Measurements from ENCODE around the gene DNER. TPM values are rescaled to one million over a fixed set of nuclear protein-coding genes. Genes with fewer than 3 reads are reported as not detected.
"Not testable (repeated sequence)": the region's sequence is repeated elsewhere in the genome, so short reads cannot be mapped to it uniquely, and the experiment has no call there.

Gene DNER
- total RNA-seq, 1 experiment from 2014 or later, result not detected

DNA sequence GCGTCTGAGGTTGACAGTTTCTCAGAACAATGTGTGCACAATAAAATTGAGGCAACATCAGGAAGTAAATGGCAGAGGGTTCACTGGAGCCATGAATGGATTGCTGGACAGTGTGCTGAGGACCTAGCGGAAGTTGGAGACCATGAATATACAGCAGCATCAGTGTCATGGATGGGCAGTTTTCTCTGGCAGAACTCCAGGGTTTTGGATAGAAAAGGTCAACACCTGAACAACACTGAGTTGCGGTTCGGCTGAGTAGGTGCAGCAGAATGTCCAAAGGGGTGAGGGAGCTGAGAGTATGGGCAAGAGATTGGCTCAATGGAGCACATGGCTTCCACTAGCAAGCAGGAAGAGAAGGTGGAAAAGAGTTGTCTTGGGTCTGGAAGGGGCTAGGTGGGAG lies 73.7 kb downstream of the DNER start:
- in situ Hi-C loops (cut with HindIII; ENCODE audit: low sequenced_read_pairs), result no loop called here
- no peak for DNase-seq (ENCODE audit: low spot score)

DNA sequence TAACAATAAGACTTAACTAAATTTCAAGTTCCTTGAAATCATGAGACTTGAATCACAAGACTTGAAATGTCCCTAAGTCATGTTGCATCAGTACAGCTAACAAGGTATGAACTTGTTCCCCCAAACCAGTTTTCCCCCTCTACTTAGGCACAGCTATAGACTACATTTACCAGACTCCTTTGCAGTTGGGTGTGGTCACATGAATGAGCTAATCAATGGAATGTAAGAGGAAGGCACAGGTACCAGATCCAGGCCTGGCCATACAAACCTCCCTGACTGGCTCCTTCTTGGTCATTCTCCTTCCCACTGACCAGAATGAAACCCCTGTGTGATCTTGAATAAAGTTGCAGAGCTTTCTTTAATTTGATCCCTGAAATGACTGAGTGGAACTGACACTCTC lies 77.8 kb downstream of the DNER start:
- no peak for DNase-seq (ENCODE audit: low spot score)
- in situ Hi-C loops (cut with HindIII; ENCODE audit: low sequenced_read_pairs), result no loop called here

DNA sequence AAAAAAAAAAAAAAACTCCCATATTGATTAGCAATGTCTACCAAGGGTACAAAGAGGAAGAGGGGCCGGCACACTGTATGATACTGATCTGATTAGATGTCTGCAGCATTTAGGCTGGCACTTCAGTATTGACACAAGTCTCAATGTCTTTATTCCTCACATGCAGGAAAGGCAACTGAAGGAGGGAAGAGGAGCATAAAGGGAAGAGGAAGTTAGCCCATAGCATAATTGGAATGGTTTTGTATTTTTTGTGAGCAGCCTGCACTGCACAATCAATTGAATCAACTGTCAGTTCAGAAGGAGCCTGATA lies 79.0 kb downstream of the DNER start:
- in situ Hi-C loops (cut with HindIII; ENCODE audit: low sequenced_read_pairs), result no loop called here

GRCh38 chr2:229634601-229635370 lies 79.6 kb downstream of the DNER start:
- DNase-seq (ENCODE audit: low spot score), result peak; percentile 89
- in situ Hi-C loops (cut with HindIII; ENCODE audit: low sequenced_read_pairs), result no loop called here

More for the DNA sequence above, 79.0 kb downstream of the DNER start:
- no peak for DNase-seq (ENCODE audit: low spot score)

DNA sequence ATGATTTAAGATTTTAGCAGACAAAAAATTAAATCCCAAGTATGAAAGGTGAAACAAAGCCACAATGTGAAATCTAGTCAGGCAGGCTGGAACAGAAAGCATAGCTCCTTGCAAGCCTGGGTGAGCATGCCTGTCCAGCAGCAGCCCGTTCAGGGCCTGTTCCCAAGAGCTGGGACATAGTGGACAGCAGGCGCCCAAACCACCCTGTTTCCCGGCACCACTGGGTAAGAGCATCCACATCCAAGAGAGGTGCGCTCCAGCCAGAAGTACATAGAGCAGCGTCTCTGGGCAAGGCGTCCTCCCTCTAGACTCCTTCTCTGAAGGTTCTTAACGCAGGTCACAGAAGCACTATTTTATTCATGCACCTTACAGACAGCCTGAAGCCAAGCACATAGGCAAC lies 80.8 kb downstream of the DNER start:
- in situ Hi-C loops (cut with HindIII; ENCODE audit: low sequenced_read_pairs), result no loop called here
- no peak for DNase-seq (ENCODE audit: low spot score)

DNA sequence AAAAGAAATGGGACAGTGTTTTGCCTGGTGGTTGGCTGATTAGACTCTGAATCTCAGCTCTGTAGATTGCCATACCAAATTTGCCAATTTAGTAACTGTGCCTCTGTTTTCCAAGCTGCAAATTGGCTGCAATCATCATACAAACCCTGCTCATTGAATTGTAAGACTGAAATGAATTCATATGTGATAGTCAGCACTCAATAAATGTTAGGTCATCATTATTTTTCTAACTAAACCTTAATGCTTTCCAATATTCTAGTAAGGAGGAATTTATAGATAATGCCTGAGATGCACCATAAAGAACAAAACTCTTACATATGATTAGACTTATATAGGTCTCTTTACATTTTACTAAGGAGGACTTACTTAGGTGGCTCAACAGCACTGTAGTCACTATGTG lies 85.3 kb downstream of the DNER start:
- DNase-seq (ENCODE audit: low spot score), result no peak
- in situ Hi-C loops (cut with HindIII; ENCODE audit: low sequenced_read_pairs), result no loop called here

GRCh38 chr2:229627728-229628127 lies 86.6 kb downstream of the DNER start:
- DNase-seq (ENCODE audit: low spot score), result no peak
- in situ Hi-C loops (cut with HindIII; ENCODE audit: low sequenced_read_pairs), result no loop called here

DNA sequence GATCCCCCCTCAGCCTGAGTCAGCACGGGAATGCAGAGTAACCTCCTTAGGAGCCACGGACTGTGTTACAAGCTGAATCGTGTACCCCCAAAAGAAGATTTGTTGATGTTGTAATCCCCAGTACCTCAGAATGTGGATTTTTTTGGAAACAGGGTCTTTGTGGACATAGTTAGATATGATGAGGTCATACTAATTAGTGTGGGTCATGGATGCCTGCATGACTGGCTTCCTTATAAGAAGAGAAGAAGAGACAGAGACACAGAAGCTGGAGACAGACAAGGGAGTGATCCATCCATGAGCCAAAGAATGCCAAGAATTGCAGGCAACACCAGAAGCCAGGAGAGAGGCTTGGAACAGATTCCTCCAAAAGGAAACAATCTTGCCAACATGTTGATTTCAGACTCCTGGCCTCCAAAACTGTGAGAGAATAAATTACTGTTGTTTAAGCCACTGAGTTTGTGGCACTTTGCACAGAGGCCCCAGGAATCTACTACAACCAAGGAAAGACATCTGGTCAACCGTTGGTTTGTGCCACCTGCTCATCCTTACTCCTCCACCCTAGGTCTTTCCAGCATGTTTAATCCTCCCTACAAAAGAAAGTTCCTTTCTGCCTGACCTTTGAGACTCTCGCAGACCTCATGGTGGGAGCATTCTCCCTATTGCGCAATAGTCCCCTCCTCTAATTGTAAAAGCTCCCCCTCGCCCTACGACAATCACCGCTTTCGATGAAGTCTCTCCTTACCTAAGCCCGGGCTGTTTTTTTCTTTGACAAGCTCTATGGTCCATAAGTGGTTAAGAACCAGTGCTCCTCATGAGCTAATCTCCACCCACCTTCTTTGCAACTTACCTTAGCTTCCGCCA lies 91.6 kb downstream of the DNER start:
- in situ Hi-C loops (cut with HindIII; ENCODE audit: low sequenced_read_pairs), result no loop called here

GRCh38 chr2:229620759-229621158 lies 93.6 kb downstream of the DNER start:
- DNase-seq (ENCODE audit: low spot score), result no peak
- in situ Hi-C loops (cut with HindIII; ENCODE audit: low sequenced_read_pairs), result no loop called here

More for the DNA sequence above, 91.6 kb downstream of the DNER start:
- no peak for DNase-seq (ENCODE audit: low spot score)

- no peak for DNase-seq (ENCODE audit: low spot score)
- in situ Hi-C loops (cut with HindIII; ENCODE audit: low sequenced_read_pairs), result no loop called here
These were observed 94.1 kb downstream of the DNER start for GRCh38 chr2:229620289-229620688.

- DNase-seq (ENCODE audit: low spot score), result no peak
- in situ Hi-C loops (cut with HindIII; ENCODE audit: low sequenced_read_pairs), result no loop called here
These were observed 97.9 kb downstream of the DNER start for GRCh38 chr2:229616433-229616832.

DNA sequence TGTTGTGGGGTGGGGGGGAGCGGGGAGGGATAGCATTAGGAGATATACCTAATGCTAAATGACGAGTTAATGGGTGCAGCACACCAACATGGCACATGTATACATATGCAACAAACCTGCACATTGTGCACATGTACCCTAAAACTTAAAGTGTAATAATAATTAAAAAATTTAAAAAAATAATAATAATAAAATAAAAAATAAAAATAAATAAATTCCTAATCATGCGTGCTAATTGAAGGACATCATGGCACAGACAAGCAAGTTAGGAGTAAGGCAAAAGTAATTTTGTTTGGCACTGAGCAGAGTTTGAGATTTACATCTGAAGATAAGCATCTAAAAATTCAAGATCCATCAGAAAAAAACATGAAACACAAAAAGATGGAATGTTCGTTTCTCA lies 100.3 kb downstream of the DNER start:
- DNase-seq (ENCODE audit: low spot score); in situ Hi-C loops (cut with HindIII; ENCODE audit: low sequenced_read_pairs): not testable (repeated sequence)

GRCh38 chr2:229612384-229612971 lies 101.9 kb downstream of the DNER start:
- DNase-seq (ENCODE audit: low spot score), result no peak
- in situ Hi-C loops (cut with HindIII; ENCODE audit: low sequenced_read_pairs), result no loop called here

DNA sequence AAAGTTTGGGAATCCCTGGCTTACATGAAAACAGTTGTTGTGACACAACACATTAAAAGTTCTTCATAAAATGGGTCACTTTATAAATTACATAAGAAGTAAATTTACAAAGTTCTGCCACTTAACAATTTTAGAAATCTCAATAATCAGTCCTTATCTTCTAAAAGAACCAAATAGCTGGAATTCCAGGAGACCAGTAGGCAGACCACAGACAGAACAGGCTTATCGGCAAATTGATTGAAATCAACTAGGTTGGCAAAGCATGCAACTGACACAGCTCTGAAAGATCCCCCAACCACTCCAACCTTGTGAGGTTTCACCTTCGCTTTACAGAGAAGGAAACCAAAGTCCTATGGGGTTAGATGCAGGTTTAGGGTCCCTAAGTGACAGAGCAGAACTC lies 103.0 kb downstream of the DNER start:
- DNase-seq (ENCODE audit: low spot score), result no peak
- in situ Hi-C loops (cut with HindIII; ENCODE audit: low sequenced_read_pairs), result no loop called here

- in situ Hi-C loops (cut with HindIII; ENCODE audit: low sequenced_read_pairs), result no loop called here
- DNase-seq (ENCODE audit: low spot score), result no peak
These were observed 103.5 kb downstream of the DNER start for GRCh38 chr2:229610872-229611271.

- in situ Hi-C loops (cut with HindIII; ENCODE audit: low sequenced_read_pairs), result no loop called here
- DNase-seq (ENCODE audit: low spot score), result no peak
These were observed 104.0 kb downstream of the DNER start for GRCh38 chr2:229610333-229610732.

- DNase-seq (ENCODE audit: low spot score), result no peak
- in situ Hi-C loops (cut with HindIII; ENCODE audit: low sequenced_read_pairs), result no loop called here
These were observed 112.4 kb downstream of the DNER start for GRCh38 chr2:229601936-229602335.

DNA sequence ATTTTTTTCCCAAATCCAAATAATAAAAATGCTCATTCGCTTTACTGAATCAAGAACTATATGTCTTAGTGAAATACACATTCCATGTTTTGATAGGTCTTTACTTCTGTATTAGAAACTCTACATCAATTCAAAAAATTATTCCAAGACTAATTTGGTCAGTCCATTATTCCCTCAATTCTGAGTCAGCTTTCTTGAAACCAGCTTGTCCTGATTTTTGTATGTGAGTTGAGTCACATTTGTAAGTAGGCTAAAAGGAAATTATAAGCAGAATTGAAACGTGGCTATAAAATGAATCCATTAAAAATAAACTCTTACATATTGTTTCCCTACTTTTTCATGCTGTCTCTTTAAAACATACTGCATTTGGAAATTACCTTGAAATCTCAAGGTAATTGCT lies 113.0 kb downstream of the DNER start:
- no peak for DNase-seq (ENCODE audit: low spot score)
- in situ Hi-C loops (cut with HindIII; ENCODE audit: low sequenced_read_pairs), result no loop called here

- no peak for DNase-seq (ENCODE audit: low spot score)
- in situ Hi-C loops (cut with HindIII; ENCODE audit: low sequenced_read_pairs), result no loop called here
These were observed 116.1 kb downstream of the DNER start for GRCh38 chr2:229598227-229598626.

- DNase-seq (ENCODE audit: low spot score), result no peak
- in situ Hi-C loops (cut with HindIII; ENCODE audit: low sequenced_read_pairs), result no loop called here
These were observed 117.6 kb downstream of the DNER start for GRCh38 chr2:229596796-229597195.
